HG02870 (cell line): Measurements from ENCODE around the gene SHISAL1.

Source experiments
- ATAC-seq: cut with Tn5 transposase; IDR thresholded peaks from one replicate; pipeline ENCODE4 v1.9.1; 2021; ENCODE audit warnings: mild to moderate bottlenecking, moderate library complexity; ENCODE audit not compliant: unreplicated experiment

The SHISAL1 gene

GRCh38 chr22:44213489-44214043 is 99.2 kb downstream of the SHISAL1 start:
- no peak for ATAC-seq

- no peak for ATAC-seq
These were observed 99.8 kb downstream of the SHISAL1 start for GRCh38 chr22:44212936-44213335.

GRCh38 chr22:44211946-44212930 is 100.5 kb downstream of the SHISAL1 start:
- no peak for ATAC-seq

- no peak for ATAC-seq
These were observed 101.3 kb downstream of the SHISAL1 start for GRCh38 chr22:44211256-44211945.

GRCh38 chr22:44210722-44211121 is 102.0 kb downstream of the SHISAL1 start:
- ATAC-seq: no peak

GRCh38 chr22:44209343-44209742 is 103.4 kb downstream of the SHISAL1 start:
- no peak for ATAC-seq

GRCh38 chr22:44207981-44208317 is 104.8 kb downstream of the SHISAL1 start:
- ATAC-seq: no peak

GRCh38 chr22:44207173-44207980 is 105.4 kb downstream of the SHISAL1 start:
- no peak for ATAC-seq

- no peak for ATAC-seq
These were observed 106.1 kb downstream of the SHISAL1 start for GRCh38 chr22:44206696-44207095.

GRCh38 chr22:44206330-44206645 is 106.5 kb downstream of the SHISAL1 start:
- no peak for ATAC-seq

- no peak for ATAC-seq
These were observed 107.0 kb downstream of the SHISAL1 start for GRCh38 chr22:44205516-44206329.

- no peak for ATAC-seq
These were observed 107.8 kb downstream of the SHISAL1 start for GRCh38 chr22:44204739-44205515.

GRCh38 chr22:44203203-44203602 is 109.5 kb downstream of the SHISAL1 start:
- no peak for ATAC-seq

GRCh38 chr22:44202261-44202789 is 110.4 kb downstream of the SHISAL1 start:
- ATAC-seq: no peak

- ATAC-seq: no peak
These were observed 111.1 kb downstream of the SHISAL1 start for GRCh38 chr22:44201665-44202064.

GRCh38 chr22:44200855-44201550 is 111.7 kb downstream of the SHISAL1 start:
- ATAC-seq: no peak

GRCh38 chr22:44200451-44200850 is 112.3 kb downstream of the SHISAL1 start:
- ATAC-seq: no peak

GRCh38 chr22:44199866-44200265 is 112.9 kb downstream of the SHISAL1 start:
- no peak for ATAC-seq

GRCh38 chr22:44199164-44199563 is 113.6 kb downstream of the SHISAL1 start:
- no peak for ATAC-seq
